IMR-90 (cell line): ENCODE results near the gene KRTAP4-12. TPM values are rescaled to one million over a fixed set of nuclear protein-coding genes. Genes with fewer than 3 reads are reported as not detected.
"Not testable (repeated sequence)": the region's sequence is repeated elsewhere in the genome, so short reads cannot be mapped to it uniquely, and the experiment has no call there.

Experiments
- ATAC-seq: fragments of 200-7000 bp; cut with Tn5 transposase; 2 replicates; pipeline ENCODE4 v1.9.1; 2020; ENCODE audit warnings: low read depth, mild to moderate bottlenecking, moderate library complexity
- BruUV-seq: library from RNA; stranded (reverse); fragments of 400-500 nt; replicated peaks from 2 replicates; lab custom pipeline; 2021; lab: Mats Ljungman, UMichigan
- CTCF ChIA-PET: fragments of 300-600 bp; formaldehyde crosslinking; extraction: SDS; loops from one replicate; lab custom pipeline; 2021; ENCODE audit warnings: antibody characterized with exemption; lab: Yijun Ruan, JAX
- POLR2A ChIA-PET: fragments of 300-600 bp; sonication (Branson Sonifier 250); formaldehyde crosslinking; loops from one replicate; lab custom pipeline; 2022; ENCODE audit warnings: antibody characterized with exemption; ENCODE audit not compliant: unreplicated experiment; lab: Charles Lee
- DNase-seq: peaks from one replicate; pipeline ENCODE4 v3.0.0; 2013
- H2AFZ ChIP-seq: replicated peaks from 2 replicates; pipeline ENCODE3; 2013; ENCODE audit warnings: low read length, mild to moderate bottlenecking; ENCODE audit not compliant: poor library complexity
- H2AK5ac ChIP-seq: 2 replicates; pipeline ENCODE4 v1.6.1; 2013; ENCODE audit warnings: low read depth, low read length, inconsistent platforms
- H2AK9ac ChIP-seq: replicated peaks from 2 replicates; pipeline ENCODE3; 2013; ENCODE audit warnings: mild to moderate bottlenecking, low read depth, low read length, moderate library complexity; ENCODE audit not compliant: poor library complexity
- H2BK120ac ChIP-seq: 2 replicates; pipeline ENCODE4 v1.6.1; 2013; ENCODE audit warnings: low read depth, low read length, inconsistent platforms
- H2BK15ac ChIP-seq: 3 replicates; pipeline ENCODE4 v1.6.1; 2013; ENCODE audit warnings: low read depth, low read length, inconsistent platforms
- H2BK20ac ChIP-seq: 2 replicates; pipeline ENCODE4 v1.6.1; 2013; ENCODE audit warnings: low read depth, mild to moderate bottlenecking, inconsistent platforms, low read length, moderate library complexity
- H2BK5ac ChIP-seq: 2 replicates; pipeline ENCODE4 v1.6.1; 2013; ENCODE audit warnings: mild to moderate bottlenecking, low read depth, low read length, inconsistent platforms; ENCODE audit not compliant: poor library complexity, severe bottlenecking
- H3K14ac ChIP-seq: replicated peaks from 2 replicates; pipeline ENCODE4 v1.6.1; 2013; ENCODE audit warnings: low read depth, low read length, inconsistent platforms
- H3K18ac ChIP-seq: 2 replicates; pipeline ENCODE4 v1.6.1; 2013; ENCODE audit warnings: low read depth, low read length, control low read depth
- H3K23ac ChIP-seq: 2 replicates; pipeline ENCODE4 v1.6.1; 2013; ENCODE audit warnings: low read depth, low read length, inconsistent platforms
- H3K27ac ChIP-seq: 2 replicates; pipeline ENCODE4 v1.5.1; 2013; ENCODE audit warnings: mild to moderate bottlenecking, control low read depth, low read length; ENCODE audit not compliant: insufficient read depth
- H3K27me3 ChIP-seq: 2 replicates; pipeline ENCODE4 v1.6.1; 2013; ENCODE audit warnings: low read length; ENCODE audit not compliant: control insufficient read depth, insufficient read depth
- H3K36me3 ChIP-seq: 2 replicates; pipeline ENCODE4 v1.6.1; 2013; ENCODE audit warnings: low read length, mixed read lengths; ENCODE audit not compliant: control insufficient read depth, insufficient read depth
- H3K4ac ChIP-seq: 2 replicates; pipeline ENCODE4 v1.6.1; 2013; ENCODE audit warnings: low read depth, low read length, inconsistent platforms
- H3K4me1 ChIP-seq: 2 replicates; pipeline ENCODE4 v1.6.1; 2013; ENCODE audit warnings: low read length, mixed read lengths; ENCODE audit not compliant: control insufficient read depth, insufficient read depth
- H3K4me2 ChIP-seq: 2 replicates; pipeline ENCODE4 v1.6.1; 2013; ENCODE audit warnings: low read depth, mild to moderate bottlenecking, control low read depth, low read length, moderate library complexity
- H3K4me3 ChIP-seq: 2 replicates; pipeline ENCODE4 v1.5.1; 2013; ENCODE audit warnings: low read depth, mild to moderate bottlenecking, control low read depth, low read length, moderate library complexity; ENCODE audit not compliant: insufficient read depth
- H3K56ac ChIP-seq: 2 replicates; pipeline ENCODE4 v1.6.1; 2013; ENCODE audit warnings: low read length, inconsistent platforms; ENCODE audit not compliant: insufficient read depth; ENCODE audit errors: extremely low read depth
- H3K79me1 ChIP-seq, 2 experiments: 2 replicates each; pipeline ENCODE4 v1.6.1; 2013; ENCODE audit warnings: low read length in 2 of 2, inconsistent platforms in 1 of 2, low read depth in 1 of 2
- H3K9ac ChIP-seq: 2 replicates; pipeline ENCODE4 v1.6.1; 2013; ENCODE audit warnings: low read depth, low read length, control low read depth
- H3K9me1 ChIP-seq: 2 replicates; pipeline ENCODE4 v1.6.1; 2013; ENCODE audit warnings: low read length, inconsistent platforms; ENCODE audit not compliant: insufficient read depth
- H3K9me3 ChIP-seq: 2 replicates; pipeline ENCODE4 v1.6.1; 2013; ENCODE audit warnings: low read length; ENCODE audit not compliant: control insufficient read depth, insufficient read depth
- H4K20me1 ChIP-seq: 2 replicates; pipeline ENCODE4 v1.6.1; 2013; ENCODE audit warnings: low read length, inconsistent platforms; ENCODE audit not compliant: insufficient read depth
- H4K5ac ChIP-seq: 2 replicates; pipeline ENCODE4 v1.6.1; 2013; ENCODE audit warnings: mild to moderate bottlenecking, low read depth, low read length, control low read depth
- H4K8ac ChIP-seq, 2 experiments: 2 replicates each; pipeline ENCODE4 v1.6.1; 2013; ENCODE audit warnings: low read depth in 2 of 2, low read length in 2 of 2, control low read depth in 1 of 2, inconsistent platforms in 1 of 2
- H4K91ac ChIP-seq: 2 replicates; pipeline ENCODE4 v1.6.1; 2013; ENCODE audit warnings: low read depth, low read length, inconsistent platforms; ENCODE audit not compliant: insufficient read depth
- WGBS, 2 experiments: methylation state at CpG; one replicate each; pipeline versions ENCODE4 v1.1.5 to v1.1.7; 2013; ENCODE audit warnings: missing lambda C conversion rate in 2 of 2; ENCODE audit not compliant: insufficient read length in 1 of 2; ENCODE audit errors: extremely low coverage in 2 of 2; 5-methylcytosine and 5-hydroxymethylcytosine counted together
- dilution Hi-C: fragments of 300-500 bp; cut with HindIII; formaldehyde crosslinking; loops from one replicate; pipeline ENCODE4 v1.14.3; 2018; ENCODE audit warnings: low sequenced_read_pairs; ENCODE audit not compliant: unreplicated experiment
- in situ Hi-C: fragments of 300-500 bp; cut with MboI; formaldehyde crosslinking; loops from 3 replicates; pipeline ENCODE4 v1.14.3; 2019; ENCODE audit warnings: low sequenced_read_pairs, inconsistent platforms, mixed read lengths
- intact Hi-C: fragments of 100-400 bp; cut with micrococcal nuclease; formaldehyde crosslinking; loops from 2 replicates; pipeline ENCODE4 v1.10.0; 2022
- polyA plus RNA-seq, 3 experiments: library from polyadenylated mRNA; depleted of rRNA; stranded (reverse); fragments of >200 nt; gene quantifications; 2 replicates each; pipeline ENCODE4 v1.2.3, GENCODE V29; 2012; ENCODE audit warnings: low replicate concordance in 1 of 3
- total RNA-seq: library from RNA; depleted of rRNA; stranded (reverse); fragments of >200 nt; gene quantifications from 2 replicates; pipeline ENCODE4 v1.2.3, GENCODE V29; 2012

KRTAP4-12 gene
- total and polyA plus RNA-seq, 2 of the 4 experiments (the other 2 are of a cell fraction) = 0.18 to 1.1 TPM

DNA sequence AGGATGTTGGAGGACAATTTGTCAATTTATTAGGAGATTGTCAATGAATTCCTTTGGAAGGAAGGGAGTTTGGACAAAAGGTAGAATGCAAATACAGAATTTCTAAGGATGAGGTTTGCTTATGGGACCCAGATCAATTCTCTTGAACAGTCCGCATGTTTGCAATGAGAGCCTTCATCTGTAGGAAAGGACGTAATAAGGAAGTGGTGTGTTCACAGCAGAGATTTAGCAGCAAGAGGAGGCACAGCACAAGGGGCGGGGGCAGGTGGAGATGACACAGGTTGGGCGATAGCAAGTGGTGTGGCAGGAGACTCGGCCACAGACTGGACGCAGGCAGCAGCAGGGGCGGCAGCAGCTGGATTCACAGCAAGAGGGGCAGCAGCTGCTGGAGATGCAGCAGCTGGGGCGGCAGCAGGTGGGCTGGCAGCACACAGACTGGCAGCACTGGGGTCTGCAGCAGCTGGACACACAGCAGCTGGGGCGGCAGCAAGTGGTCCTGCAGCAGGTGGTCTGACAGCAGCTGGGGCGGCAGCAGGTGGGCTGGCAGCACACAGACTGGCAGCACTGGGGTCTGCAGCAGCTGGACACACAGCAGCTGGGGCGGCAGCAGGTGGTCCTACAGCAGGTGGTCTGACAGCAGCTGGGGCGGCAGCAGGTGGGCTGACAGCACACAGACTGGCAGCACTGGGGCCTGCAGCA, 541 bp downstream of the KRTAP4-12 start:
- H2BK15ac ChIP-seq, DNase-seq, dilution Hi-C loops, H3K9ac ChIP-seq, H2AK9ac ChIP-seq, H2BK5ac ChIP-seq, POLR2A ChIA-PET, H3K9me3 ChIP-seq, H4K5ac ChIP-seq, H4K8ac ChIP-seq, H2AK5ac ChIP-seq, H3K18ac ChIP-seq, H3K36me3 ChIP-seq, H3K27ac ChIP-seq, H3K27me3 ChIP-seq, H3K4me1 ChIP-seq, H3K79me1 ChIP-seq, H3K4me3 ChIP-seq, H3K4me2 ChIP-seq, ATAC-seq, intact Hi-C loops, H3K9me1 ChIP-seq, in situ Hi-C loops, BruUV-seq, H4K20me1 ChIP-seq, H3K23ac ChIP-seq, H2BK120ac ChIP-seq, CTCF ChIA-PET, H2AFZ ChIP-seq: not testable (repeated sequence)
- Histone ChIP-seq H3K56ac (peak overlapping the region; percentile 38; the same call in 1 of the 2 replicates), H2BK20ac (peak overlapping the region; percentile 33; the same call in 1 of the 2 replicates), H4K91ac (peak overlapping the region; percentile 8; the same call in 1 of the 2 replicates), H3K4ac (peak overlapping the region; percentile 5; the same call in 1 of the 2 replicates), H3K14ac (0 out of 2 replicates have a peak overlapping the region, but pooled peaks have one; percentile 25)
- 80% methylated on average over 3 of the region's 12 CpGs; no CpG with 5 or more reads in 1 of the 2 experiments for WGBS, 2 experiments
